ENCODE data around the gene KIF5C.
"Not testable (repeated sequence)": the region's sequence is repeated elsewhere in the genome, so short reads cannot be mapped to it uniquely, and the experiment has no call there.

KIF5C gene

GRCh38 chr2:148853458-148853857 lies 21.6 kb upstream of the KIF5C start:
- TF ChIP-seq CTCF (IDR thresholded peaks at IDR 0.05; ENCODE audit: low read depth, low read length) = no peak
- H3K4me3 ChIP-seq (replicated peaks in 1 of 2; ENCODE audit: low read depth in 2 of 2, low read length in 2 of 2) = no peak overlapping the region
- no peak for DNase-seq (ENCODE audit: low read depth in 2 of 2)

- no peak for TF ChIP-seq CTCF (IDR thresholded peaks at IDR 0.05; ENCODE audit: low read depth, low read length)
- no peak overlapping the region for H3K4me3 ChIP-seq (replicated peaks in 1 of 2; ENCODE audit: low read depth in 2 of 2, low read length in 2 of 2)
- DNase-seq (ENCODE audit: low read depth in 2 of 2) = no peak
Observed at GRCh38 chr2:148860037-148860436, 15.0 kb upstream of the KIF5C start.

GRCh38 chr2:148861367-148861766 lies 13.7 kb upstream of the KIF5C start:
- no peak for TF ChIP-seq CTCF (IDR thresholded peaks at IDR 0.05; ENCODE audit: low read depth, low read length)
- H3K4me3 ChIP-seq (replicated peaks in 1 of 2; ENCODE audit: low read depth in 2 of 2, low read length in 2 of 2) = no peak overlapping the region
- no peak for DNase-seq (ENCODE audit: low read depth in 2 of 2)

GRCh38 chr2:148862478-148862877 lies 12.5 kb upstream of the KIF5C start:
- DNase-seq (ENCODE audit: low read depth in 2 of 2) = not testable (repeated sequence)

GRCh38 chr2:148865512-148865911 lies 9.5 kb upstream of the KIF5C start:
- TF ChIP-seq CTCF (IDR thresholded peaks at IDR 0.05; ENCODE audit: low read depth, low read length) = no peak
- DNase-seq (ENCODE audit: low read depth in 2 of 2) = no peak
- H3K4me3 ChIP-seq (replicated peaks in 1 of 2; ENCODE audit: low read depth in 2 of 2, low read length in 2 of 2) = no peak overlapping the region

More at GRCh38 chr2:148862478-148862877, 12.5 kb upstream of the KIF5C start:
- H3K4me3 ChIP-seq (replicated peaks in 1 of 2; ENCODE audit: low read depth in 2 of 2, low read length in 2 of 2) = not testable (repeated sequence)

- TF ChIP-seq CTCF (IDR thresholded peaks at IDR 0.05; ENCODE audit: low read depth, low read length) = no peak
- no peak overlapping the region for H3K4me3 ChIP-seq (replicated peaks in 1 of 2; ENCODE audit: low read depth in 2 of 2, low read length in 2 of 2)
- DNase-seq (ENCODE audit: low read depth in 2 of 2) = no peak
Observed at GRCh38 chr2:148866091-148866490, 8.9 kb upstream of the KIF5C start.

- DNase-seq (ENCODE audit: low read depth in 2 of 2) = no peak
- no peak overlapping the region for H3K4me3 ChIP-seq (replicated peaks in 1 of 2; ENCODE audit: low read depth in 2 of 2, low read length in 2 of 2)
- TF ChIP-seq CTCF (IDR thresholded peaks at IDR 0.05; ENCODE audit: low read depth, low read length) = no peak
Observed at GRCh38 chr2:148867079-148867769, 7.8 kb upstream of the KIF5C start.

Data from cardiac fibroblast (primary cell).